SK-MEL-5 (cell line): ENCODE measurements around the gene OSBPL6. TPM values are rescaled to one million over a fixed set of nuclear protein-coding genes. Genes with fewer than 3 reads are reported as not detected.

Experiments
- DNase-seq: peaks from one replicate; pipeline ENCODE4 v3.0.0-alpha.2; 2016; ENCODE audit warnings: low read depth, low spot score
- in situ Hi-C: cut with HindIII; loops from 2 replicates; pipeline ENCODE4 v1.10.0; 2016; ENCODE audit warnings: low sequenced_read_pairs, high pct_unique_total_duplicates, low pct_unique_long_range_greater_than_20kb
- total RNA-seq: library from RNA; depleted of rRNA; stranded (reverse); fragments of >200 nt; shearing (Covaris generic); gene quantifications from 2 replicates; pipeline ENCODE4 v1.2.3, GENCODE V29; 2014

Gene OSBPL6
- total RNA-seq, 1 experiment from 2014 or later = 5.1 TPM

- in situ Hi-C loops = no loop called here
- DNase-seq = no peak
Measured at GRCh38 chr2:178256382-178257042, 62.2 kb downstream of the OSBPL6 start.

GRCh38 chr2:178257127-178257526 lies 62.8 kb downstream of the OSBPL6 start:
- in situ Hi-C loops = no loop called here
- no peak for DNase-seq

GRCh38 chr2:178258916-178259315 lies 64.6 kb downstream of the OSBPL6 start:
- in situ Hi-C loops = no loop called here
- DNase-seq = no peak

GRCh38 chr2:178263159-178263860 lies 69.0 kb downstream of the OSBPL6 start:
- no peak for DNase-seq
- in situ Hi-C loops = no loop called here

- in situ Hi-C loops = no loop called here
- DNase-seq = no peak
Measured at GRCh38 chr2:178264211-178264610, 69.9 kb downstream of the OSBPL6 start.

GRCh38 chr2:178265851-178266250 lies 71.5 kb downstream of the OSBPL6 start:
- DNase-seq = no peak
- in situ Hi-C loops = no loop called here

GRCh38 chr2:178266445-178266844 lies 72.1 kb downstream of the OSBPL6 start:
- in situ Hi-C loops = no loop called here
- DNase-seq = no peak

GRCh38 chr2:178267660-178268059 lies 73.3 kb downstream of the OSBPL6 start:
- in situ Hi-C loops = no loop called here
- no peak for DNase-seq

GRCh38 chr2:178268435-178268834 lies 74.1 kb downstream of the OSBPL6 start:
- DNase-seq = no peak
- in situ Hi-C loops = no loop called here

GRCh38 chr2:178269438-178270224 lies 75.3 kb downstream of the OSBPL6 start:
- in situ Hi-C loops = no loop called here
- DNase-seq = no peak

GRCh38 chr2:178270338-178270737 lies 76.0 kb downstream of the OSBPL6 start:
- no peak for DNase-seq
- in situ Hi-C loops = no loop called here

- in situ Hi-C loops = no loop called here
- DNase-seq = no peak
Measured at GRCh38 chr2:178271094-178271493, 76.8 kb downstream of the OSBPL6 start.

- DNase-seq = no peak
- in situ Hi-C loops = no loop called here
Measured at GRCh38 chr2:178271629-178272333, 77.5 kb downstream of the OSBPL6 start.

- no peak for DNase-seq
- in situ Hi-C loops = no loop called here
Measured at GRCh38 chr2:178273787-178274360, 79.6 kb downstream of the OSBPL6 start.

GRCh38 chr2:178275600-178275999 lies 81.3 kb downstream of the OSBPL6 start:
- in situ Hi-C loops = no loop called here

GRCh38 chr2:178277741-178278197 lies 83.5 kb downstream of the OSBPL6 start:
- in situ Hi-C loops = no loop called here
- DNase-seq = peak; percentile 60

More at GRCh38 chr2:178275600-178275999, 81.3 kb downstream of the OSBPL6 start:
- DNase-seq = no peak

- DNase-seq = peak; percentile 89
- in situ Hi-C loops = no loop called here
Measured at GRCh38 chr2:178279142-178279541, 84.8 kb downstream of the OSBPL6 start.
